NCI-H1105 (cell line): ENCODE data around the gene SMARCAL1.

Source experiments
- DNase-seq: peaks from one replicate; lab custom pipeline; 2025; lab: John Stamatoyannopoulos, UW

Gene SMARCAL1

DNA sequence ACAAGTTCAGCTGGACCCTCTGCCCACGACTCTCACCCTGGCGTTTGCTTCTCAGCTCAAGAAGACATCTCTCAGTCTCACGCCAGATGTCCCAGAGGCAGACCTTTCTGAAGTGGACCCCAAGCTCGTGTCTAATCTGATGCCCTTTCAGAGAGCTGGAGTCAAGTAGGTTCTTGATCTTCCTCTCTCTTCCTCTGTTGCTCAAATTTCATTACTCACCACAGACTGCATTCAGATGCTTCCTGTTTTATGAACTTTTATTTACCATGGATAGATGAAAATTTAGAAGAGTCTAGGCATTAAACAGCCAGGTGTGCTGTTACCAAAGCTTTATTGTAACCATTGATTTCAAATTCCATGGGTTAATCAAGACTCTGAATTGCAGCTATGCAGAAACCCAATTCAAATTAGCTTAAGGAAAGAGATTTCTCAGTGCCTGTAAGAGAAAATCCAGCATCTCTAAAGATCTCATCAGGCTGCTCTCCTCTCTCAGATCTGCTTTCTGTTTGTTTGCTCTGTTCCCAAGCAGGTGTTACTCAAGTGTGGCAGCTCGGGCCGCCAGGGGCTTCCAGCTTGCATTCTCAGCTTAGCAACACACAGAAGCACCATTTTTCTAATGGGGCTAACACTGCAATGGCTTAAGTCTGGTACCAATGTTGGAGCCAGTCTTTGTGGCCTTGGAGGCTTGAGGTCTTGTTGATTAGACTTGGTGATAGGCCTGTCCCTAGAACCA lies 16.5 kb downstream of the SMARCAL1 start:
- DNase-seq = peak; percentile 68

- DNase-seq = no peak
Measured at GRCh38 chr2:216429428-216429827, 17.1 kb downstream of the SMARCAL1 start.

DNA sequence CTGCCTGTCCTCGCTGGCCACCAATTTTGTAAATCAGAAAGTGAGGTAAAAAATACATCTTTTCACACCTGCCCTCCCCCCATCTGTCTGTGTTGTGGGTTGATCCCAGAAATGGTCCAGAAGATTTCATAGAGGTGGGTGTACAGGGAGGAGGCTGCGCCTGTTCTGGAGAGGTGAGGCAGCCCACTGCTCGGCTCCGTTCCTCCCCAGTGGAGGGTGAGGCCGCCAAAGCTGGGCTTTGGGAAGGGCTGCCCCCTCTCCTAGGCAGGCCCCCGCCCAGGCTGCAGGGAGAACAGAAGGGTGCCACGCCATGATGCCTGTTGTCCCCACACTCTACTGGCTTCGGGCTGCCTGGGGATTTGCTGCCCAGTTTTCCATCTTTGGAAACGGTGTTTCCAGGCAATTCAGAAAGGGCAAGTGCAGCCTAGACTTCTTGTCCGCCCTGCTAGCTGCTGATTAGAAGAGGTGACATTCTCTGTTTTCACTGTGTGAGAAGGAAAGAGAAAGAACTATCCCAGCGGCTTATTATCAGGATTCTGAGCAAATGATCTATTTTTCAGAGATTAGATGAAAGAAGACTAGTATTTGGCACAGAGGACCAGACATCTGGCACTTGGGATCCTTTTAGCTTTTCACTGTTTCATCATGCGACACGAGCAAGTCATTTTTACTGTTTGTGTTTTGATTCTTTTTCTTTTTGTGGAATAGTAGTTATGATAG lies 18.7 kb downstream of the SMARCAL1 start:
- no peak for DNase-seq

GRCh38 chr2:216431531-216431856 lies 19.2 kb downstream of the SMARCAL1 start:
- DNase-seq = no peak

GRCh38 chr2:216436383-216436782 lies 24.1 kb downstream of the SMARCAL1 start:
- no peak for DNase-seq

DNA sequence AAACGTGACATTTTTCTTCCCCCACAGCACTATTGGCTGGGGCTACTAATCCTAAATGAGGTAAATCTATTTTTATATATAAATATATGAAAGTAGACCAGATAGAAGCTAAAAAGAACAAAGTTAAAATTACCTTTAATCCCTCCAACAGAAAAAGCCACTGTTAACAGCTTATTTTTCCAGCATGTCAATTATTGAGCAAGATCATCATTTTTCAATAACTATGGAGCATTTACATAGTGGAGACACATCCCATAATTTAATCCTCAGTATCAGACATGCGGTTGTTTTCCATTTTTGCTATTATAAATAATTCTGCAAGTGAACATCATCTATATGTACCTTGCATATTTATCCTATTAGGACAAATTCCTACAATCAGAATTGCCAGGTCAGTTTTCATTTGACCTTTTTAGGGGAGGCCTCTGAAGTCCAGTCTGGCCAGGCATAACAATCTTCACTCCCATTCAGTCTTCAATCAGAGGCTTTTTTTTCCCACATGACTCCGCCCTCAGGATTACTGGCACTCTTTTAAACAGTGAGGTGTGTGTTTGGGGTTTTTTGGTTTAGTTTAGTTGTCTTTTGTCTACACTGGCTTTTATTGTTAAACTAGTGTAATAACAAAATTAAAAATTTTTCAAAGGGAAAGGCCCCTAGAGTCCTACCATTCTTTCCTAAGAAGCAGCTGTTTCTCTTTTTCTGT lies 29.2 kb downstream of the SMARCAL1 start:
- DNase-seq = no peak

DNA sequence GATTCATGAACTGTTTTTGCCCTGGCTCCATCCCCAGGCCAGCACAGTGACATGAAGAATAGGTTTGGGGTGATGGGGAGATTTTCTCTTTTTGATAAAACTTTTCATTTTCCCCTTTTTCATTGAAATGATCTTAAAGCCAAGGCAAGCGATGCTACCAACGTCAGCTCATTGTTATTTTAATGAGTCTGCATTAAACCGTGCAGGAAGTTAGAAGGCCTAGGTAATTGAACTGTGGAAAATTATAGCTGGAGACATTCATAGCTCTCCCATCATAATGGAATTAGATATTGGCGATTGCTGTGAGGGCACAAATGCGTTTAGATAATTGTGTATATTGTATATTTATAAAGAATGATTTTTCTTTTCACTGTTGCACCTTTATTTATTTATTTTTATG lies 33.2 kb downstream of the SMARCAL1 start:
- peak; percentile 23 for DNase-seq

DNA sequence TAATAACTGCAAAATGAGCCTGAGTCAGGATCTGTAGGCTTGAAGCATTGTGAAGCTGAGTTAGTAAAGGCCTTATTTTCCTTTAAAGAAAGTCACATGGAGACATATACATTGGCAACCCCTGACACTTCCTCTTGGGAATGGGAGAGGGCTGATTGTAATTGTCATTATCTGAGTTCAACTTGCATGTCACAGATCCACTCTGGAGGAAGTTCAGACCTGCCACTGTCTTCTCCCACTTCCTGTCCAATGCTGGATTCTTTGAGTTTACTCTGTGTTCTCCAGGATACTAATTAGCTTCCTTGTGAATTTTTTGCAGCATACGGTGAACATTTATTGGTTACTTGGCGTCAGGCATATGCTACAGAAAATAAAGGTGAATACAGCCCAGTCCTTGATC lies 34.1 kb downstream of the SMARCAL1 start:
- DNase-seq = no peak

DNA sequence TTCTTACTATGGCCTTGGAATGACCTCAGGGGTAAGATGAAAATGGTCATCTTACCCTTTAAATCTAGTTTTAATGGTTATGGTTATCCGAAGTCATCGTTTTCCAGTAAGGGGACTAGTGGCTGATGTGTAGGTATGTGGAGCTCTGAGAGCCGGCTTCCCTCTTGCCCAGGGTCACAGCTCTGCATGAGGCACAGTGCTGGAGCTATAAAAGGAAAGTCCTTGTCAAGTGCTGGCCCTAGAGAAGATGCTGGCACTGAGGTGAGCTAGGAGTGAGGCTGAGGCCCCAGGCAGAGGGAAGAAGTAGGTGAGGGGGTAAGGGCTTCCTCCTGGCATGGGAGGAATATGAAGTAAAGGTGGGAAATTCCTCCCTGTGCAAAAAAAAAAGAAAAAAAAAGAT lies 35.0 kb downstream of the SMARCAL1 start:
- DNase-seq = no peak

- no peak for DNase-seq
Measured at GRCh38 chr2:216448829-216449228, 36.5 kb downstream of the SMARCAL1 start.

- DNase-seq = no peak
Measured at GRCh38 chr2:216450346-216450745, 38.1 kb downstream of the SMARCAL1 start.

- DNase-seq = no peak
Measured at GRCh38 chr2:216450784-216451183, 38.5 kb downstream of the SMARCAL1 start.

DNA sequence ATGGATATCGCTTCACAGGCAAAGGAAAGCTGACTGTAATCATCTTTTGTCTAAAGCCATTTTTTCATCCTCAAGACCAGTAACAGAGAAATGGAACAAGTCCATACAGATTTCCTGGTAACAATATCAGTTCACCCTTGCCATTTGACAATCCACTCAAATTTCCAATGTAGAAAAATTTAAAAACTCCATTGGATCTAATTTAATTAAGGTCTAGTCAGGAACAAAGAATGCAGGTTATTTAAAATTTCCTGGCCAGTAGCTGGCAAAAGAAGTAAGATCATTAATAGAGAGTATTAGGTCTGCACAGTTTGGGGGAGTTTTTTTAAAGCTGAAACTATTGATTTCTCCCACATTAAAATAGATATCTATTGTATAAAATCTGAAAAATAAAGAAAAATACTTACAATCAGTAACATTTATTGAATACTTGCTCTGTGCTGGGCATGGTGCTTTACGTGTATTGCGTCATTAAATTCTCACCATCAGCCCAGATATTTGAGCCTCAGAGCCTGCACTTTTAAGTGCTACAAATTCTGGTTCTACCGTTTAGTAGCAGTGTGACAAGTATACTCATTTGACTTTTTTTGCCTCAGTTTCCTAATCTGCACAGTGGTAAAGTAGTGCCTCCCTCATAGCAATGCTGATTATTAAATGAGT lies 41.8 kb downstream of the SMARCAL1 start:
- no peak for DNase-seq

DNA sequence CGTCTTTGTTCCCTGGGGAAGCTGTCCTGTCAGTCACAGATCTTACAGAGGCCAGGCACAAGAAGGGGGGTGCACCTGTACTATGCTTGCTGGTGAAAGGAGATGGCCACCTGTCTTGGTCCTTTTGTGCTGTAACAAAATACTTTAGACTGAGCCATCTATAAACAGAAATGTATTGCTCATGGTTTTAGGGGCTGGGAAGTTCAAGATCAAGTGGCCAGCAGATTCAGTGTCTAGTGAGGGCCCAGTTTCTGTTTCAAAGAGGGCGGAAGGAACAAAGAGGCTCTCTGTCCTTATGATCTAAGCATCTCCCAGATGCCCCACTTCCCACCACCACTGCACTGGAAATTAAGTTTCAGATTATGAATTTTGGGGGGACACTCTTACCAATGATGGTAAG lies 50.9 kb downstream of the SMARCAL1 start:
- DNase-seq = no peak

DNA sequence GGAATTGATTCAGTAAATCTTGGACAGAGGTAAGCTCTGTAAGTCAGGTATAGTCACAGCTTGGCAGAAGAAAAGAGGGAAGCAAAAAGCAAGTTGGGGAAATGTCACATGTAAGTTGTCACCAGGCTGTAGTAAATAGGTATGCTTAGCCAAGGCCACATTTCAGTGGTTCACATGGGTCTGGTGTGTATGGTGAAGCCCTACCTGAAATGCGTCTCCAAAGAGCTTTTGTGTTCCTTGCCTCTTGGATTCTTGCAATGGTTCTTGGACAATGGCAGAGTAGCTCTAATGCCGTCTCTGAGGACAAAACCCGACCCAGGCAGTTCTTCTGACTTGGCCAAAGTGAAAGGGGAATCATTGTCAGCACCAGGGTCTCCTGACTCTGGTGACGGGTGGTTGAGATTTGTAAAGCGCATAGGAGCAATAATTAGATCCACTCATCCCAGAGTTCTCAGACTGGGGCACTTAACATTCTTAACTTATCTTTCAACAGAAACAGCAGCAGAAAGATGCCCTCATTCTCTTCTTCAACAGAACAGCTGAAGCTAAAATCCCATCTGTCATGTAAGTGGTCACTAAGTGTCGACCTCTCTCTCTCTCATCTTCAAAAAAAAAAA lies 51.9 kb downstream of the SMARCAL1 start:
- no peak for DNase-seq

GRCh38 chr2:216465579-216466195 lies 53.4 kb downstream of the SMARCAL1 start:
- DNase-seq = no peak

DNA sequence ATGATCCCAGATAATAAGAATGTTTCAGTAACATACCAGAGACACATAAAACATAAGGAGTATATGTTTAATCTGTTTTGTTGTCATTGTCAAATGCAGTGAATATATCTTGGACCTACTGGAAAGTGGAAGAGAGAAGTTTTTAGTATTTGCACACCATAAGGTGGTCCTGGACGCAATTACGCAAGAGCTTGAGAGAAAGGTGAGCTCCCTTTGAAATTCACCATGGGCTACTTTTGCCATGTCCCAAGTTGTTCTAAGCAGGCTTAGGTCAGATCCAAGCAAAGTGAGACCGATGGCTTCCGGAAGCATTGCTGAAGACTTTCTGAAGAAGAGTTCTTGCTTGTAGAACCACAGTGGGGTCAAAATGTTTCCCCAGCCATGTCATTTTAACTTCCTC lies 55.6 kb downstream of the SMARCAL1 start:
- DNase-seq = no peak

GRCh38 chr2:216469661-216470060 lies 57.4 kb downstream of the SMARCAL1 start:
- no peak for DNase-seq

GRCh38 chr2:216473187-216473586 lies 60.9 kb downstream of the SMARCAL1 start:
- DNase-seq = no peak

GRCh38 chr2:216474925-216475670 lies 62.8 kb downstream of the SMARCAL1 start:
- no peak for DNase-seq

- no peak for DNase-seq
Measured at GRCh38 chr2:216475767-216476166, 63.5 kb downstream of the SMARCAL1 start.
